Keratinocyte (primary cell): ENCODE data around the gene INCA1. TPM values are rescaled to one million over a fixed set of nuclear protein-coding genes. Genes with fewer than 3 reads are reported as not detected.

ENCODE experiments used
- DNase-seq: peaks from one replicate; pipeline ENCODE4 v3.0.0-alpha.2; 2011; ENCODE audit warnings: low read depth, missing footprints, low spot score
- FAIRE-seq: peaks from 2 replicates; lab custom pipeline; 2011; peaks lifted over from hg19 to GRCh38; lab: Jason Lieb, UNC
- H2AFZ ChIP-seq: 2 replicates; pipeline ENCODE4 v1.6.0; 2012; ENCODE audit warnings: low read length, control low read depth, inconsistent platforms; ENCODE audit not compliant: control insufficient read depth
- H3K27ac ChIP-seq: 2 replicates; pipeline ENCODE4 v1.5.1; 2011; ENCODE audit warnings: low read length; ENCODE audit not compliant: control insufficient read depth, insufficient read depth
- H3K27me3 ChIP-seq: 3 replicates; pipeline ENCODE4 v1.6.0; 2011; ENCODE audit warnings: low read length; ENCODE audit not compliant: control insufficient read depth, insufficient read depth; ENCODE audit errors: extremely low read depth
- H3K36me3 ChIP-seq, 2 experiments: 2 replicates in 1 of 2; 3 replicates in 1 of 2; pipeline ENCODE4 v1.5.1; 2011; ENCODE audit warnings: low read length in 2 of 2, mild to moderate bottlenecking in 1 of 2; ENCODE audit not compliant: control insufficient read depth in 2 of 2, insufficient read depth in 2 of 2; ENCODE audit errors: extremely low read depth in 1 of 2
- H3K4me1 ChIP-seq: 3 replicates; pipeline ENCODE4 v1.5.1; 2011; ENCODE audit warnings: low read length; ENCODE audit not compliant: control insufficient read depth, insufficient read depth; ENCODE audit errors: extremely low read depth
- H3K4me2 ChIP-seq: 3 replicates; pipeline ENCODE4 v1.6.0; 2011; ENCODE audit warnings: low read depth, low read length; ENCODE audit not compliant: control insufficient read depth, insufficient read depth; ENCODE audit errors: extremely low read depth
- H3K4me3 ChIP-seq, 3 experiments: fragments of 200-600 bp in 1 of 3; sonication (generic) in 1 of 3; 2 replicates in 2 of 3; 3 replicates in 1 of 3; pipeline ENCODE4 v1.5.1; 2011 to 2016; ENCODE audit warnings: low read length in 3 of 3, mild to moderate bottlenecking in 3 of 3, control low read depth in 2 of 3, inconsistent platforms in 1 of 3, low read depth in 1 of 3, mixed read lengths in 1 of 3, mixed run types in 1 of 3, moderate library complexity in 1 of 3; ENCODE audit not compliant: control insufficient read depth in 2 of 3, insufficient read depth in 2 of 3; ENCODE audit errors: extremely low read depth in 1 of 3
- H3K79me2 ChIP-seq: 2 replicates; pipeline ENCODE4 v1.6.0; 2012; ENCODE audit warnings: low read length; ENCODE audit not compliant: control insufficient read depth, insufficient read depth
- H3K9ac ChIP-seq: 3 replicates; pipeline ENCODE4 v1.6.0; 2011; ENCODE audit warnings: low read length; ENCODE audit not compliant: control insufficient read depth, insufficient read depth; ENCODE audit errors: extremely low read depth
- H3K9me1 ChIP-seq: 3 replicates; pipeline ENCODE4 v1.6.0; 2011; ENCODE audit warnings: low read length; ENCODE audit not compliant: control insufficient read depth, insufficient read depth; ENCODE audit errors: extremely low read depth
- H3K9me3 ChIP-seq: 2 replicates; pipeline ENCODE4 v1.5.1; 2012; ENCODE audit warnings: low read depth, low read length; ENCODE audit not compliant: control insufficient read depth
- H4K20me1 ChIP-seq: 3 replicates; pipeline ENCODE4 v1.6.0; 2011; ENCODE audit warnings: low read length; ENCODE audit not compliant: control insufficient read depth, insufficient read depth; ENCODE audit errors: extremely low read depth
- CTCF ChIP-seq, 3 experiments: IDR thresholded peaks in 1 of 3; conservative IDR thresholded peaks in 1 of 3; optimal IDR thresholded peaks in 1 of 3; 2 replicates in 2 of 3; 3 replicates in 1 of 3; pipeline versions ENCODE3 to v1.5.1; 2011; ENCODE audit warnings: low read length in 3 of 3, mild to moderate bottlenecking in 3 of 3, moderate library complexity in 2 of 3, control low read depth in 1 of 3, inconsistent platforms in 1 of 3; ENCODE audit not compliant: insufficient read depth in 2 of 3; ENCODE audit errors: extremely low read depth in 1 of 3
- EZH2 ChIP-seq: IDR thresholded peaks from one replicate; pipeline ENCODE4 v1.6.1; 2012; ENCODE audit warnings: inconsistent platforms, mild to moderate bottlenecking, low read length, moderate library complexity
- dilution Hi-C: fragments of 300-500 bp; cut with MboI; formaldehyde crosslinking; loops from one replicate; pipeline ENCODE4 v1.7.0; 2020; ENCODE audit warnings: low sequenced_read_pairs; ENCODE audit not compliant: extremely low pct_ligation_motif_present
- polyA plus RNA-seq, 5 experiments: library from polyadenylated mRNA; depleted of rRNA in 3 of 5; stranded (reverse) in 3 of 5; stranded (forward) in 1 of 5; unstranded in 1 of 5; fragments of >200 nt; gene quantifications; 1 replicate in 1 of 5; 2 replicates in 3 of 5; 3 replicates in 1 of 5; pipeline versions ENCODE4 v1.2.1 to v1.2.3, GENCODE V29; 2011 to 2012; ENCODE audit warnings: missing spikeins in 2 of 5, low read depth in 1 of 5, low replicate concordance in 1 of 5

INCA1 gene
- polyA plus RNA-seq, 1 donor (not counting 4 experiments of a cell fraction or from before 2014, with no cell fraction given) = 0.21 TPM

DNA sequence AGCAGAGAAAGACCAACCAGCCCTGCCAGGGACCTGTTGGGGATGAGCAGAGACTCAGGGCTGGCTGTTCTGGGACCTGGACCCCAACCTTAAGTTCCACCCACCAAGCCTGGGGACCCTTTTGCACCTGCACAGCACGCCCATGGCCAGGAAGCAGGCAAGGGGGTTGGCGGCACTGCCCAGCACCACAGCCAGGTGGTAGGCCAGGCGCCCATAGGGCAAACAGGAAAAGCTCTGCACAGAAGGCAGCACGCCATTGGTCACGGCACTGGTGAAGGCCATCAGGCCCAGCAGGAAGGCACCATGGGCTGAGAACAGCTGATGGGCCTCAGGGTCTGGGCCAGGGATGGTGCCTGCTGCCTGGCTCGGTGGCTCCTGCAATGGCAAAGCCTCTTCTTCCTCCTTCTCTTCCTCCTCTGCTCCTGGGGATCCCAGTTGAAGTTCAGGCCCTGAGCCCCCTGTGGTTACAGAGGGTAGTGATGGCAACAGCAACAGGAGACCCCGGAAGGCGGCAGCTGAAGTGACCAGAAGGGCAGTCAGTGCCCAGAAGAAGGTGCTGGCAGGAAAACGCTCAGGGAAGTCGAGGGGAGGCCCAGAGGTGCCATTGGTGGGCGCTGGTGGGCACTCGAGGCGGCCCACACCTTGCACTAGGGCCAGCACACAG is 36.2 kb upstream of the INCA1 start:
- Histone ChIP-seq H3K4me2 (no peak overlapping the region), H3K4me1 (peaks cover 3% of the 10 kb centered on the region), H3K9me1 (no peaks in the 10 kb centered on the region), H3K36me3 (no peaks in the 10 kb centered on the region), H3K27ac (no peak overlapping the region), H3K4me3 (no peak overlapping the region), H3K27me3 (no peaks in the 10 kb centered on the region), H3K9ac (no peak overlapping the region), H3K79me2 (no peaks in the 10 kb centered on the region), H3K9me3 (no peaks in the 10 kb centered on the region), H2AFZ (no peak overlapping the region), H4K20me1 (no peaks in the 10 kb centered on the region)
- TF ChIP-seq CTCF (optimal IDR thresholded peaks at IDR 0.05 in 1 of 3, IDR thresholded peaks at IDR 0.05 in 1 of 3, conservative IDR thresholded peaks at IDR 0.05 in 1 of 3; ENCODE audit: extremely low read depth in 1 of 3, insufficient read depth in 2 of 3, low read length in 3 of 3) (no peak), EZH2 (no peak)
- dilution Hi-C loops = no loop called here
- FAIRE-seq (no peak), DNase-seq (no peak)

GRCh38 chr17:5032865-5033264 is 35.5 kb upstream of the INCA1 start:
- no peak for TF ChIP-seq CTCF (optimal IDR thresholded peaks at IDR 0.05 in 1 of 3, IDR thresholded peaks at IDR 0.05 in 1 of 3, conservative IDR thresholded peaks at IDR 0.05 in 1 of 3; ENCODE audit: extremely low read depth in 1 of 3, insufficient read depth in 2 of 3, low read length in 3 of 3)
- no peak for TF ChIP-seq EZH2
- H3K4me1 ChIP-seq = peaks cover 3% of the 10 kb centered on the region
- H3K27me3 ChIP-seq = no peaks in the 10 kb centered on the region
- FAIRE-seq (no peak), DNase-seq (no peak)
- no peaks in the 10 kb centered on the region for H4K20me1 ChIP-seq
- no peak overlapping the region for H3K4me2 ChIP-seq
- H3K9me3 ChIP-seq = no peaks in the 10 kb centered on the region
- H3K36me3 ChIP-seq = no peaks in the 10 kb centered on the region
- no peaks in the 10 kb centered on the region for H3K79me2 ChIP-seq
- dilution Hi-C loops = no loop called here
- no peak overlapping the region for H3K4me3 ChIP-seq
- H3K9ac ChIP-seq = no peak overlapping the region
- H2AFZ ChIP-seq = no peak overlapping the region
- H3K9me1 ChIP-seq = no peaks in the 10 kb centered on the region
- H3K27ac ChIP-seq = no peak overlapping the region
